ENCODE measurements around the gene ZGPAT. TPM values are rescaled to one million over a fixed set of nuclear protein-coding genes. Genes with fewer than 3 reads are reported as not detected.
"Not testable (repeated sequence)": the region's sequence is repeated elsewhere in the genome, so short reads cannot be mapped to it uniquely, and the experiment has no call there.

ZGPAT gene
- total RNA-seq, 6 experiments from 2014 or later: 18.7 to 68.9 (median 31.9) TPM

- intact Hi-C loops (cut with DNase I): no loop called here
- Histone ChIP-seq H3K27ac (no peak overlapping the region), H3K9me3 (no peaks in the 10 kb centered on the region), H3K4me1 (peaks cover 0 to 10% (median 4%) of the 10 kb centered on the region in 4 donors), H3K4me3 (no peak overlapping the region), H3K27me3 (no peaks in the 10 kb centered on the region), H3K36me3 (peaks cover 0 to 4% (median 1%) of the 10 kb centered on the region in 4 donors)
- no peak for DNase-seq
- no peak for TF ChIP-seq CTCF (IDR thresholded peaks at IDR 0.05)
- no peak for TF ChIP-seq POLR2A (IDR thresholded peaks at IDR 0.05)
- WGBS (ENCODE audit: insufficient coverage, low coverage, low lambda C conversion rate, missing lambda C conversion rate): 100% methylated on average over 1 of the region's 1 CpG
- no peak for ATAC-seq
Measured at GRCh38 chr20:63712191-63712590, 4.4 kb downstream of the ZGPAT start.

- H3K4me3 ChIP-seq: no peak overlapping the region
- H3K27me3 ChIP-seq: no peaks in the 10 kb centered on the region
- no peak for TF ChIP-seq CTCF (IDR thresholded peaks at IDR 0.05)
- no peak for TF ChIP-seq POLR2A (IDR thresholded peaks at IDR 0.05)
- no peak overlapping the region for H3K27ac ChIP-seq
- H3K9me3 ChIP-seq: no peaks in the 10 kb centered on the region
- ATAC-seq (no peak), DNase-seq (no peak)
- intact Hi-C loops (cut with DNase I): no loop called here
- peaks cover 0 to 11% (median 1%) of the 10 kb centered on the region in 4 donors for H3K36me3 ChIP-seq
- H3K4me1 ChIP-seq: no peaks in the 10 kb centered on the region
- WGBS (ENCODE audit: insufficient coverage, low coverage, low lambda C conversion rate, missing lambda C conversion rate): 96% methylated on average over 5 of the region's 5 CpGs
Measured at GRCh38 chr20:63714858-63715257, 7.0 kb downstream of the ZGPAT start.

- peaks cover 0 to 14% (median 7%) of the 10 kb centered on the region in 4 donors for H3K36me3 ChIP-seq
- no peak overlapping the region for H3K4me3 ChIP-seq
- H3K9me3 ChIP-seq: no peaks in the 10 kb centered on the region
- H3K4me1 ChIP-seq: no peaks in the 10 kb centered on the region
- ATAC-seq (no peak), DNase-seq (no peak)
- TF ChIP-seq CTCF (IDR thresholded peaks at IDR 0.05) (no peak), POLR2A (IDR thresholded peaks at IDR 0.05) (no peak)
- WGBS (ENCODE audit: insufficient coverage, low coverage, low lambda C conversion rate, missing lambda C conversion rate): 89% methylated on average over 1 of the region's 2 CpGs
- no peak overlapping the region for H3K27ac ChIP-seq
- no peaks in the 10 kb centered on the region for H3K27me3 ChIP-seq
- intact Hi-C loops (cut with DNase I): no loop called here
Measured at GRCh38 chr20:63718996-63719395, 11.2 kb downstream of the ZGPAT start.

- H3K27ac ChIP-seq; H3K9me3 ChIP-seq; H3K27me3 ChIP-seq; intact Hi-C loops (cut with DNase I); DNase-seq; H3K4me3 ChIP-seq; H3K36me3 ChIP-seq; ATAC-seq: not testable (repeated sequence)
- WGBS (ENCODE audit: insufficient coverage, low coverage, low lambda C conversion rate, missing lambda C conversion rate): 63% methylated on average over 1 of the region's 2 CpGs
- H3K4me1 ChIP-seq: peaks cover 0 to 17% (median 3%) of the 10 kb centered on the region in 4 donors
Measured at GRCh38 chr20:63722967-63723622, 15.3 kb downstream of the ZGPAT start.

GRCh38 chr20:63730189-63730733 is 22.4 kb downstream of the ZGPAT start:
- peak in 1 of 3 donors; percentile 30 for DNase-seq
- H3K4me3 ChIP-seq; H3K36me3 ChIP-seq; H3K27me3 ChIP-seq; ATAC-seq; H3K27ac ChIP-seq; H3K9me3 ChIP-seq; intact Hi-C loops (cut with DNase I): not testable (repeated sequence)
- peaks cover 0 to 44% (median 14%) of the 10 kb centered on the region in 4 donors for H3K4me1 ChIP-seq
- WGBS (ENCODE audit: insufficient coverage, low coverage, low lambda C conversion rate, missing lambda C conversion rate): 73% methylated on average over 13 of the region's 18 CpGs

All from right lobe of liver (tissue), 6 donors.